Activated CD8-positive, alpha-beta T cell treated with anti-CD3 and anti-CD28 coated beads for 36 hours (primary cell): Measurements from ENCODE around the gene NCSTN. TPM values are rescaled to one million over a fixed set of nuclear protein-coding genes. Genes with fewer than 3 reads are reported as not detected.

Experiments
- ATAC-seq: fragments of 200-7000 bp; cut with Tn5 transposase; one replicate; pipeline ENCODE4 v1.10.0; 2021; ENCODE audit warnings: mild to moderate bottlenecking, moderate library complexity
- CTCF ChIA-PET: fragments of 350-600 bp; sonication (Branson Sonifier 250); formaldehyde crosslinking; loops from one replicate; lab custom pipeline; 2021; ENCODE audit warnings: antibody characterized with exemption; lab: Charles Lee
- POLR2A ChIA-PET: fragments of 350-600 bp; sonication (Branson Sonifier 250); formaldehyde crosslinking; loops from one replicate; lab custom pipeline; 2021; ENCODE audit warnings: antibody characterized with exemption; lab: Charles Lee
- DNase-seq: peaks from one replicate; pipeline ENCODE4 v3.0.0-alpha.2; 2020
- H3K27ac Mint-ChIP-seq: one replicate; pipeline ENCODE4 v1.8.0; 2021; ENCODE audit warnings: mild to moderate bottlenecking, mixed read lengths
- H3K27me3 Mint-ChIP-seq: one replicate; pipeline ENCODE4 v1.8.0; 2021; ENCODE audit warnings: mixed read lengths
- H3K36me3 Mint-ChIP-seq: one replicate; pipeline ENCODE4 v1.8.0; 2021; ENCODE audit warnings: low read depth, mixed read lengths
- H3K4me1 Mint-ChIP-seq: one replicate; pipeline ENCODE4 v1.8.0; 2021; ENCODE audit warnings: low read depth, mixed read lengths
- H3K4me3 Mint-ChIP-seq: one replicate; pipeline ENCODE4 v1.8.0; 2021; ENCODE audit warnings: mild to moderate bottlenecking, moderate library complexity, mixed read lengths
- H3K9me3 Mint-ChIP-seq: one replicate; pipeline ENCODE4 v1.8.0; 2021; ENCODE audit warnings: mixed read lengths
- CTCF ChIP-seq: fragments of 200-600 bp; IDR thresholded peaks from one replicate; pipeline ENCODE4 v1.8.0; 2022; ENCODE audit warnings: antibody characterized with exemption, mild to moderate bottlenecking
- intact Hi-C: fragments of 100-400 bp; cut with micrococcal nuclease; formaldehyde crosslinking; loops from one replicate; pipeline ENCODE4 v1.10.0; 2022
- total RNA-seq, 2 experiments: library from RNA; stranded (reverse); gene quantifications; one replicate each; pipeline ENCODE4 v1.2.3, GENCODE V29; 2021

The NCSTN gene
- total RNA-seq, 2 experiments from 2014 or later: 36.6 to 38.0 TPM

DNA sequence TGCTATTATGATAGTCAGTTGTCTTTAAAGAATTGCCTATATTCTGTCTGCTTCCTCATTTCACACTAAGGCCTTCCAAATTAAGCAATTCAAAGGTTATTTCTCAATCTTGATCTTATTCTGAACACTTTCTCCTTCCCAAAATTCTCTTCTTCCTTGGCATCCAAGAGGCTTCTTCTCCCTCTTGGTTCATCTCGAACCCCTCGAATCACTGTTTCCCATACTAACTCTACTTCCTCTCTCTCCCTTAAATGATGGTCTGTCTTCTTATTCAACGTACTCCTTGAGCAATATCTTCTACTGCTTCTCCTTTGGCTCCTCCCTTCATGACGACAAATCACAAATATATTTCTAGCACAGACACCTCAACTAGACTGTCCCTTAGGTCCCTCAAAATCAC is 4.6 kb upstream of the NCSTN start:
- Mint-ChIP-seq H3K27me3 (no peaks in the 10 kb centered on the region), H3K4me3 (no peak overlapping the region), H3K27ac (no peak overlapping the region), H3K4me1 (peaks cover 33% of the 10 kb centered on the region), H3K9me3 (no peaks in the 10 kb centered on the region), H3K36me3 (peaks cover 33% of the 10 kb centered on the region)
- intact Hi-C loops: no loop called here
- no peak for TF ChIP-seq CTCF
- no peak for ATAC-seq
- CTCF ChIA-PET: interaction anchor here (0.9 to 3.1 kb wide), 4 partner anchors 11 to 145 kb away, joined by 3 to 9 read pairs (median 4); no protein-coding TSS in a partner anchor
- DNase-seq: no peak
- POLR2A ChIA-PET: interaction anchor here (1.4 kb wide), 1 partner anchor 13 kb away, joined by 5 read pairs; no protein-coding TSS in a partner anchor

DNA sequence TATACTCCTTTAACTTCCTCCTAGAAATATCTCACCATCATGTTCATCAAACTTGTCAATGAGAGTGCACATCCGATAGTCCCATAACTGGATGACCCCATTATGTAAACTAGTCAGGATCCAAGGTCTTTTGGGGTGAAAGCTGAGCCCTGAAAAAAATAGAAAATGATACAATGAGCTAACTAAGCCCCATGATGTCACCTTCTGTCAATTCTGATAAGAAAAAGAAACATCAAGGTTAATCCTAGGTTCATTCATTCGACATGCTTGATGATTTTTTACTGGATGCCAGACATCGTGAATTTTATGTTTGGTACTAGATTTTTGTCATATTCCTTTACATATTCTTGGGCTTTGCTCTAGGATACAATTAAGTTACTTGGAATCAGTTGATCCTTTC is 3.0 kb upstream of the NCSTN start:
- no peak for ATAC-seq

GRCh38 chr1:160340866-160341265 is 2.3 kb upstream of the NCSTN start:
- ATAC-seq: no peak
- peaks cover 35% of the 10 kb centered on the region for H3K36me3 Mint-ChIP-seq
- H3K4me3 Mint-ChIP-seq: peak overlapping the region; percentile 92
- no peak for TF ChIP-seq CTCF
- H3K9me3 Mint-ChIP-seq: no peaks in the 10 kb centered on the region
- peaks cover 44% of the 10 kb centered on the region for H3K4me1 Mint-ChIP-seq
- POLR2A ChIA-PET: no interaction called here
- peak overlapping the region; percentile 27 for H3K27ac Mint-ChIP-seq
- H3K27me3 Mint-ChIP-seq: no peaks in the 10 kb centered on the region
- CTCF ChIA-PET: interaction anchor here (0.7 kb wide), 1 partner anchor 11 kb away, joined by 3 read pairs; no protein-coding TSS in a partner anchor
- DNase-seq: no peak
- intact Hi-C loops: no loop called here

More for the DNA sequence above, 3.0 kb upstream of the NCSTN start:
- no peaks in the 10 kb centered on the region for H3K9me3 Mint-ChIP-seq
- H3K4me1 Mint-ChIP-seq: peaks cover 44% of the 10 kb centered on the region
- no peak for TF ChIP-seq CTCF
- no peak overlapping the region for H3K27ac Mint-ChIP-seq
- no peak overlapping the region for H3K4me3 Mint-ChIP-seq
- POLR2A ChIA-PET: interaction anchor here (1.0 to 1.2 kb wide), 3 partner anchors 8 to 17 kb away, joined by 3 to 4 read pairs (median 3); no protein-coding TSS in a partner anchor
- H3K36me3 Mint-ChIP-seq: peaks cover 37% of the 10 kb centered on the region
- H3K27me3 Mint-ChIP-seq: no peaks in the 10 kb centered on the region
- intact Hi-C loops: no loop called here
- CTCF ChIA-PET: interaction anchor here (0.6 to 3.1 kb wide), 3 partner anchors 49 to 147 kb away, joined by 4 to 9 read pairs (median 6); no protein-coding TSS in a partner anchor
- no peak for DNase-seq

- ATAC-seq (peak; percentile 6), DNase-seq (peak; percentile 15)
- intact Hi-C loops: no loop called here
- ChIA-PET CTCF (no interaction called here), POLR2A (no interaction called here)
- peaks cover 33% of the 10 kb centered on the region for H3K36me3 Mint-ChIP-seq
- no peaks in the 10 kb centered on the region for H3K27me3 Mint-ChIP-seq
- no peaks in the 10 kb centered on the region for H3K9me3 Mint-ChIP-seq
- no peak for TF ChIP-seq CTCF
- H3K27ac Mint-ChIP-seq: peak overlapping the region; percentile 99
- H3K4me3 Mint-ChIP-seq: peak overlapping the region; percentile 92
- peaks cover 56% of the 10 kb centered on the region for H3K4me1 Mint-ChIP-seq
Observed at GRCh38 chr1:160342526-160342925, 657 bp upstream of the NCSTN start.

GRCh38 chr1:160344241-160344640 is 1.1 kb downstream of the NCSTN start:
- H3K27ac Mint-ChIP-seq: peak overlapping the region; percentile 99
- no peak for TF ChIP-seq CTCF
- peaks cover 47% of the 10 kb centered on the region for H3K4me1 Mint-ChIP-seq
- ChIA-PET POLR2A (interaction anchor here (0.8 to 1.7 kb wide), 3 partner anchors 8 to 313 kb away, joined by 4 to 9 read pairs (median 4); no protein-coding TSS in a partner anchor), CTCF (interaction anchor here (0.8 to 3.2 kb wide), 4 partner anchors 11 to 178 kb away, joined by 3 to 22 read pairs (median 6); partner anchors contain the start of gene SLAMF6)
- ATAC-seq (no peak), DNase-seq (no peak)
- peaks cover 25% of the 10 kb centered on the region for H3K36me3 Mint-ChIP-seq
- no peaks in the 10 kb centered on the region for H3K27me3 Mint-ChIP-seq
- H3K9me3 Mint-ChIP-seq: no peaks in the 10 kb centered on the region
- peak overlapping the region; percentile 92 for H3K4me3 Mint-ChIP-seq
- intact Hi-C loops: no loop called here
